ENCODE measurements around the gene AGRP. TPM values are rescaled to one million over a fixed set of nuclear protein-coding genes. Genes with fewer than 3 reads are reported as not detected.

The AGRP gene
- total RNA-seq, 1 experiment from 2014 or later = not detected

GRCh38 chr16:67438098-67438791 lies 45.1 kb downstream of the AGRP start:
- Histone ChIP-seq H3K79me2 (ENCODE audit: insufficient read depth, low read length) (no peaks in the 10 kb centered on the region; the same call in 1 of the 2 replicates), H3K23me2 (ENCODE audit: insufficient read length, low read depth, low read length, poor library complexity, severe bottlenecking) (no peaks in the 10 kb centered on the region), H3K18ac (ENCODE audit: insufficient read length, low read depth, low read length) (no peak overlapping the region), H3K56ac (ENCODE audit: insufficient read length, low read depth, low read length) (no peak overlapping the region), H3T11ph (ENCODE audit: low read length) (no peak overlapping the region), H3K9me3 (ENCODE audit: control insufficient read depth, low read depth, low read length) (no peaks in the 10 kb centered on the region), H2BK12ac (ENCODE audit: insufficient read length, low read depth, low read length) (no peak overlapping the region), H4K20me1 (ENCODE audit: control insufficient read depth, insufficient read depth, insufficient read length) (no peaks in the 10 kb centered on the region), H4K8ac (replicated peaks; ENCODE audit: insufficient read length, low read depth, low read length) (no peak overlapping the region), H3K4ac (ENCODE audit: low read depth, low read length) (no peak overlapping the region), H4K91ac (ENCODE audit: insufficient read length, low read depth, low read length) (no peak overlapping the region), H3K27ac (ENCODE audit: insufficient read length, low read depth, low read length) (no peak overlapping the region), H2BK120ac (ENCODE audit: low read depth, low read length, poor library complexity, severe bottlenecking) (no peak overlapping the region), H3K4me1 (ENCODE audit: insufficient read depth, low read length) (no peaks in the 10 kb centered on the region; the same call in 1 of the 2 replicates), H3K14ac (ENCODE audit: insufficient read depth, low read length) (no peak overlapping the region), H2AK5ac (ENCODE audit: insufficient read length, low read length) (no peak overlapping the region), H3K79me1 (ENCODE audit: insufficient read depth, low read depth, low read length, poor library complexity, severe bottlenecking) (no peaks in the 10 kb centered on the region), H2BK5ac (ENCODE audit: insufficient read length, low read length) (no peak overlapping the region), H2AFZ (ENCODE audit: low read length) (no peak overlapping the region), H2BK15ac (ENCODE audit: low read depth, low read length) (no peak overlapping the region), H3K9ac (ENCODE audit: extremely low read depth, insufficient read length, low read length) (no peak overlapping the region), H3K23ac (ENCODE audit: insufficient read length, low read depth, low read length) (no peak overlapping the region), H2BK20ac (ENCODE audit: low read depth, low read length, poor library complexity, severe bottlenecking) (no peak overlapping the region), H3K27me3 (ENCODE audit: insufficient read depth, low read length) (no peaks in the 10 kb centered on the region), H4K5ac (ENCODE audit: insufficient read length, low read depth, low read length) (no peak overlapping the region), H3K4me2 (ENCODE audit: insufficient read depth, insufficient read length, low read length) (no peak overlapping the region)
- TF ChIP-seq CTCF (conservative IDR thresholded peaks at IDR 0.05) = no peak
- Mint-ChIP-seq H3K36me3 (ENCODE audit: insufficient read depth in 1 of 3, low read depth in 3 of 3) (peaks cover 10 to 34% (median 22%) of the 10 kb centered on the region in 3 experiments), H3K4me1 (peaks cover 17 to 18% of the 10 kb centered on the region in 2 experiments), H3K9me3 (no peaks in the 10 kb centered on the region), H3K27me3 (ENCODE audit: low read depth) (no peaks in the 10 kb centered on the region; the same call in 1 of the 2 replicates), H3K4me3 (no peak overlapping the region; a peak in 1 of 5 replicates), H3K27ac (no peak overlapping the region; a peak in 3 of 7 replicates)
- WGBS (ENCODE audit: extremely low coverage, insufficient read length, low lambda C conversion rate) = no CpG with 5 or more reads among the region's 20 CpGs
- DNase-seq = no peak
